Fibroblast of lung (primary cell): ENCODE measurements around the gene APOBEC3B.

Experiments
- EZH2 ChIP-seq: IDR thresholded peaks from 2 replicates; pipeline ENCODE4 v1.5.1; 2012; ENCODE audit warnings: low read length, control low read depth, mild to moderate bottlenecking; ENCODE audit errors: missing control alignments
- TF ChIP-seq, protein P1 (sequence below), 2 donors: IDR thresholded peaks in 1 of 2; conservative IDR thresholded peaks in 1 of 2; 1 replicate in 1 of 2; 2 replicates in 1 of 2; pipeline ENCODE4 v1.5.1; 2011 to 2012; ENCODE audit warnings: low read length in 2 of 2, control low read depth in 1 of 2, inconsistent platforms in 1 of 2, low read depth in 1 of 2, mild to moderate bottlenecking in 1 of 2

GRCh38 chr22:38964989-38965388 lies 17.2 kb upstream of the APOBEC3B start:
- TF ChIP-seq, protein P1, sequence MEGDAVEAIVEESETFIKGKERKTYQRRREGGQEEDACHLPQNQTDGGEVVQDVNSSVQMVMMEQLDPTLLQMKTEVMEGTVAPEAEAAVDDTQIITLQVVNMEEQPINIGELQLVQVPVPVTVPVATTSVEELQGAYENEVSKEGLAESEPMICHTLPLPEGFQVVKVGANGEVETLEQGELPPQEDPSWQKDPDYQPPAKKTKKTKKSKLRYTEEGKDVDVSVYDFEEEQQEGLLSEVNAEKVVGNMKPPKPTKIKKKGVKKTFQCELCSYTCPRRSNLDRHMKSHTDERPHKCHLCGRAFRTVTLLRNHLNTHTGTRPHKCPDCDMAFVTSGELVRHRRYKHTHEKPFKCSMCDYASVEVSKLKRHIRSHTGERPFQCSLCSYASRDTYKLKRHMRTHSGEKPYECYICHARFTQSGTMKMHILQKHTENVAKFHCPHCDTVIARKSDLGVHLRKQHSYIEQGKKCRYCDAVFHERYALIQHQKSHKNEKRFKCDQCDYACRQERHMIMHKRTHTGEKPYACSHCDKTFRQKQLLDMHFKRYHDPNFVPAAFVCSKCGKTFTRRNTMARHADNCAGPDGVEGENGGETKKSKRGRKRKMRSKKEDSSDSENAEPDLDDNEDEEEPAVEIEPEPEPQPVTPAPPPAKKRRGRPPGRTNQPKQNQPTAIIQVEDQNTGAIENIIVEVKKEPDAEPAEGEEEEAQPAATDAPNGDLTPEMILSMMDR (conservative IDR thresholded peaks at IDR 0.05 in 1 of 2, IDR thresholded peaks at IDR 0.05 in 1 of 2; ENCODE audit: low read depth in 1 of 2, low read length in 2 of 2): no peak
- TF ChIP-seq EZH2: no peak
